ENCODE data around the gene OR4M1.
"Not testable (repeated sequence)": the region's sequence is repeated elsewhere in the genome, so short reads cannot be mapped to it uniquely, and the experiment has no call there.

Gene OR4M1

GRCh38 chr14:19788150-19788549, 14.8 kb downstream of the OR4M1 start:
- not testable (repeated sequence) for H3K4me1 ChIP-seq (ENCODE audit: control insufficient read depth, insufficient read depth, low read length); H3K9ac ChIP-seq (ENCODE audit: low read length); H3K27me3 ChIP-seq (ENCODE audit: control insufficient read depth, insufficient read depth, low read length); H3K4me3 ChIP-seq (ENCODE audit: low read length); H3K9me3 ChIP-seq (ENCODE audit: control insufficient read depth, low read length); H3K36me3 ChIP-seq (ENCODE audit: control insufficient read depth, insufficient read depth, low read length)

- not testable (repeated sequence) for H3K27me3 ChIP-seq (ENCODE audit: control insufficient read depth, insufficient read depth, low read length); H3K9me3 ChIP-seq (ENCODE audit: control insufficient read depth, low read length); H3K4me1 ChIP-seq (ENCODE audit: control insufficient read depth, insufficient read depth, low read length); H3K4me3 ChIP-seq (ENCODE audit: low read length); H3K36me3 ChIP-seq (ENCODE audit: control insufficient read depth, insufficient read depth, low read length); H3K9ac ChIP-seq (ENCODE audit: low read length)
Observed at GRCh38 chr14:19796520-19797108, 23.3 kb downstream of the OR4M1 start.

GRCh38 chr14:19799880-19800279, 26.6 kb downstream of the OR4M1 start:
- H3K4me3 ChIP-seq (ENCODE audit: low read length) = no peak overlapping the region
- H3K9ac ChIP-seq (ENCODE audit: low read length) = no peak overlapping the region
- no peaks in the 10 kb centered on the region for H3K9me3 ChIP-seq (ENCODE audit: control insufficient read depth, low read length)

GRCh38 chr14:19800282-19801117, 27.2 kb downstream of the OR4M1 start:
- no peaks in the 10 kb centered on the region for H3K27me3 ChIP-seq (ENCODE audit: control insufficient read depth, insufficient read depth, low read length)
- H3K9me3 ChIP-seq (ENCODE audit: control insufficient read depth, low read length) = no peaks in the 10 kb centered on the region
- no peak overlapping the region for H3K4me3 ChIP-seq (ENCODE audit: low read length)
- H3K9ac ChIP-seq (ENCODE audit: low read length) = no peak overlapping the region
- no peaks in the 10 kb centered on the region for H3K4me1 ChIP-seq (ENCODE audit: control insufficient read depth, insufficient read depth, low read length)
- H3K36me3 ChIP-seq (ENCODE audit: control insufficient read depth, insufficient read depth, low read length) = no peaks in the 10 kb centered on the region

More at GRCh38 chr14:19799880-19800279, 26.6 kb downstream of the OR4M1 start:
- no peaks in the 10 kb centered on the region for H3K36me3 ChIP-seq (ENCODE audit: control insufficient read depth, insufficient read depth, low read length)
- no peaks in the 10 kb centered on the region for H3K27me3 ChIP-seq (ENCODE audit: control insufficient read depth, insufficient read depth, low read length)
- H3K4me1 ChIP-seq (ENCODE audit: control insufficient read depth, insufficient read depth, low read length) = no peaks in the 10 kb centered on the region

- H3K36me3 ChIP-seq (ENCODE audit: control insufficient read depth, insufficient read depth, low read length) = no peaks in the 10 kb centered on the region
- H3K9me3 ChIP-seq (ENCODE audit: control insufficient read depth, low read length) = no peaks in the 10 kb centered on the region
- H3K4me3 ChIP-seq (ENCODE audit: low read length) = no peak overlapping the region
Observed at GRCh38 chr14:19801118-19801464, 27.8 kb downstream of the OR4M1 start.

GRCh38 chr14:19803470-19803869, 30.2 kb downstream of the OR4M1 start, which contains the start of gene OR4N2:
Gene OR4N2, plus strand, starts transcription at chr14:19803770. Its CDS starts 23,679 bp downstream, at chr14:19827449.
- H3K9me3 ChIP-seq (ENCODE audit: control insufficient read depth, low read length); H3K9ac ChIP-seq (ENCODE audit: low read length); H3K36me3 ChIP-seq (ENCODE audit: control insufficient read depth, insufficient read depth, low read length); H3K27me3 ChIP-seq (ENCODE audit: control insufficient read depth, insufficient read depth, low read length); H3K4me1 ChIP-seq (ENCODE audit: control insufficient read depth, insufficient read depth, low read length); H3K4me3 ChIP-seq (ENCODE audit: low read length): not testable (repeated sequence)

More at GRCh38 chr14:19801118-19801464, 27.8 kb downstream of the OR4M1 start:
- Histone ChIP-seq H3K27me3 (ENCODE audit: control insufficient read depth, insufficient read depth, low read length) (no peaks in the 10 kb centered on the region), H3K9ac (ENCODE audit: low read length) (no peak overlapping the region), H3K4me1 (ENCODE audit: control insufficient read depth, insufficient read depth, low read length) (no peaks in the 10 kb centered on the region)

GRCh38 chr14:19813171-19813920, 40.0 kb downstream of the OR4M1 start:
- H3K9me3 ChIP-seq (ENCODE audit: control insufficient read depth, low read length); H3K4me1 ChIP-seq (ENCODE audit: control insufficient read depth, insufficient read depth, low read length); H3K9ac ChIP-seq (ENCODE audit: low read length); H3K36me3 ChIP-seq (ENCODE audit: control insufficient read depth, insufficient read depth, low read length); H3K4me3 ChIP-seq (ENCODE audit: low read length); H3K27me3 ChIP-seq (ENCODE audit: control insufficient read depth, insufficient read depth, low read length): not testable (repeated sequence)

- H3K27me3 ChIP-seq (ENCODE audit: control insufficient read depth, insufficient read depth, low read length); H3K4me1 ChIP-seq (ENCODE audit: control insufficient read depth, insufficient read depth, low read length); H3K9me3 ChIP-seq (ENCODE audit: control insufficient read depth, low read length); H3K9ac ChIP-seq (ENCODE audit: low read length); H3K4me3 ChIP-seq (ENCODE audit: low read length); H3K36me3 ChIP-seq (ENCODE audit: control insufficient read depth, insufficient read depth, low read length): not testable (repeated sequence)
Observed at GRCh38 chr14:19819879-19820278, 46.6 kb downstream of the OR4M1 start.

- H3K36me3 ChIP-seq (ENCODE audit: control insufficient read depth, insufficient read depth, low read length); H3K4me1 ChIP-seq (ENCODE audit: control insufficient read depth, insufficient read depth, low read length); H3K27me3 ChIP-seq (ENCODE audit: control insufficient read depth, insufficient read depth, low read length); H3K9ac ChIP-seq (ENCODE audit: low read length); H3K4me3 ChIP-seq (ENCODE audit: low read length); H3K9me3 ChIP-seq (ENCODE audit: control insufficient read depth, low read length): not testable (repeated sequence)
Observed at GRCh38 chr14:19821016-19821415, 47.7 kb downstream of the OR4M1 start.

- Histone ChIP-seq H3K9me3 (ENCODE audit: control insufficient read depth, low read length) (no peaks in the 10 kb centered on the region), H3K4me1 (ENCODE audit: control insufficient read depth, insufficient read depth, low read length) (no peaks in the 10 kb centered on the region), H3K4me3 (ENCODE audit: low read length) (no peak overlapping the region), H3K27me3 (ENCODE audit: control insufficient read depth, insufficient read depth, low read length) (no peaks in the 10 kb centered on the region), H3K9ac (ENCODE audit: low read length) (no peak overlapping the region), H3K36me3 (ENCODE audit: control insufficient read depth, insufficient read depth, low read length) (no peaks in the 10 kb centered on the region)
Observed at GRCh38 chr14:19823178-19823577, 49.9 kb downstream of the OR4M1 start.

GRCh38 chr14:19823765-19824164, 50.5 kb downstream of the OR4M1 start:
- H3K4me1 ChIP-seq (ENCODE audit: control insufficient read depth, insufficient read depth, low read length) = no peaks in the 10 kb centered on the region
- no peaks in the 10 kb centered on the region for H3K36me3 ChIP-seq (ENCODE audit: control insufficient read depth, insufficient read depth, low read length)
- no peaks in the 10 kb centered on the region for H3K9me3 ChIP-seq (ENCODE audit: control insufficient read depth, low read length)
- no peaks in the 10 kb centered on the region for H3K27me3 ChIP-seq (ENCODE audit: control insufficient read depth, insufficient read depth, low read length)
- no peak overlapping the region for H3K4me3 ChIP-seq (ENCODE audit: low read length)
- no peak overlapping the region for H3K9ac ChIP-seq (ENCODE audit: low read length)

GRCh38 chr14:19827626-19828244, 54.4 kb downstream of the OR4M1 start:
- not testable (repeated sequence) for H3K4me3 ChIP-seq (ENCODE audit: low read length); H3K36me3 ChIP-seq (ENCODE audit: control insufficient read depth, insufficient read depth, low read length); H3K27me3 ChIP-seq (ENCODE audit: control insufficient read depth, insufficient read depth, low read length); H3K9ac ChIP-seq (ENCODE audit: low read length); H3K9me3 ChIP-seq (ENCODE audit: control insufficient read depth, low read length); H3K4me1 ChIP-seq (ENCODE audit: control insufficient read depth, insufficient read depth, low read length)
